ENCODE results near the gene DENND10.

The DENND10 gene

GRCh38 chr10:119138346-119139306 is 34.7 kb downstream of the DENND10 start:
- no peak overlapping the region for H3K9ac ChIP-seq
- TF ChIP-seq, protein P1, sequence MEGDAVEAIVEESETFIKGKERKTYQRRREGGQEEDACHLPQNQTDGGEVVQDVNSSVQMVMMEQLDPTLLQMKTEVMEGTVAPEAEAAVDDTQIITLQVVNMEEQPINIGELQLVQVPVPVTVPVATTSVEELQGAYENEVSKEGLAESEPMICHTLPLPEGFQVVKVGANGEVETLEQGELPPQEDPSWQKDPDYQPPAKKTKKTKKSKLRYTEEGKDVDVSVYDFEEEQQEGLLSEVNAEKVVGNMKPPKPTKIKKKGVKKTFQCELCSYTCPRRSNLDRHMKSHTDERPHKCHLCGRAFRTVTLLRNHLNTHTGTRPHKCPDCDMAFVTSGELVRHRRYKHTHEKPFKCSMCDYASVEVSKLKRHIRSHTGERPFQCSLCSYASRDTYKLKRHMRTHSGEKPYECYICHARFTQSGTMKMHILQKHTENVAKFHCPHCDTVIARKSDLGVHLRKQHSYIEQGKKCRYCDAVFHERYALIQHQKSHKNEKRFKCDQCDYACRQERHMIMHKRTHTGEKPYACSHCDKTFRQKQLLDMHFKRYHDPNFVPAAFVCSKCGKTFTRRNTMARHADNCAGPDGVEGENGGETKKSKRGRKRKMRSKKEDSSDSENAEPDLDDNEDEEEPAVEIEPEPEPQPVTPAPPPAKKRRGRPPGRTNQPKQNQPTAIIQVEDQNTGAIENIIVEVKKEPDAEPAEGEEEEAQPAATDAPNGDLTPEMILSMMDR (conservative IDR thresholded peaks at IDR 0.05; ENCODE audit: low read depth, low read length) = no peak

DNA sequence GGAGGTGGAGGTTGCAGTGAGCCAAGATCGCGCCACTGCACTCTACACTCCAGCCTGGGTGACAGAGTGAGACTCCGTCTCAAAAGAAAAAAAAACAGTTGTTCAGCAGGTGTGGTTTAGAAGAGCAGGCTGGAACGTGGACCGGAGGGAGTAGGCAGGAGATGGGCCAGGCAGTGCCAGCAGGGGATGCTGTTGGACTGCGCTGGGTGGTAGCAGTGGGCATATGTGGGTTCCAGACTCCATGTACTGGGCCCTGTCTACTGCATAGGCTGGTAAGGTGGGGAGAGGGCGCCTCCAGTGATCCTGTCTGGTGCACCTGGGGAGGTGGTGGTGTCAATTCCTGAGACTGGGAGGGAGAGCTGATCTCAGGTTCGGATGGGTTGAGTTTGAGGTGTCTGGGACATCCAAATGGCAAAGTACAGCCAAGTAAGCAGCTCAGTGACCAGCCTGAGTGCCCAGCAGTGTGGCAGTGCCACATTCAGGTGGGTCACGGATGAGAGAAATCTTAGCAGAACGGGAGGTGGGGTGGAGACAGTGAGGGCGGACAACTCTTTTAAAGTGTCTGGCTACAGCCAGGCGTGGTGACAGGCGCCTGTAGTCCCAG is 35.7 kb downstream of the DENND10 start:
- peak overlapping the region; percentile 39; the same call in 1 of the 2 replicates for H3K4me2 ChIP-seq
- H3K27me3 ChIP-seq (ENCODE audit: insufficient read depth, low read depth) = no peaks in the 10 kb centered on the region
- peak overlapping the region; percentile 29; the same call in 1 of the 2 replicates for H3K27ac ChIP-seq
- H3K4me1 ChIP-seq (ENCODE audit: low read depth, poor library complexity, severe bottlenecking) = peaks cover 24% of the 10 kb centered on the region
- TF ChIP-seq, protein P1 (conservative IDR thresholded peaks at IDR 0.05; ENCODE audit: low read depth, low read length) = peak; percentile 67
- H3K36me3 ChIP-seq (ENCODE audit: insufficient read depth) = no peaks in the 10 kb centered on the region
- no peaks in the 10 kb centered on the region for H4K20me1 ChIP-seq (ENCODE audit: insufficient read depth)
- H3K79me2 ChIP-seq (ENCODE audit: insufficient read depth, low read depth) = no peaks in the 10 kb centered on the region
- no peak overlapping the region for H2AFZ ChIP-seq (ENCODE audit: low read depth)
- no peak overlapping the region for H3K4me3 ChIP-seq (IDR thresholded peaks at IDR 0.05; ENCODE audit: insufficient read depth, low read depth, low read length)
- no peak overlapping the region for H3K9ac ChIP-seq

More at GRCh38 chr10:119138346-119139306, 34.7 kb downstream of the DENND10 start:
- Histone ChIP-seq H3K79me2 (ENCODE audit: insufficient read depth, low read depth) (no peaks in the 10 kb centered on the region), H3K27ac (peak overlapping the region; percentile 29; the same call in 1 of the 2 replicates), H3K36me3 (ENCODE audit: insufficient read depth) (0 out of 2 replicates have a peak, but pooled peaks cover 3% of the 10 kb centered on the region), H3K4me1 (ENCODE audit: low read depth, poor library complexity, severe bottlenecking) (peaks cover 30% of the 10 kb centered on the region), H2AFZ (ENCODE audit: low read depth) (no peak overlapping the region), H3K4me2 (peak overlapping the region; percentile 39; the same call in 1 of the 2 replicates), H3K4me3 (IDR thresholded peaks at IDR 0.05; ENCODE audit: insufficient read depth, low read depth, low read length) (no peak overlapping the region), H4K20me1 (ENCODE audit: insufficient read depth) (no peaks in the 10 kb centered on the region), H3K27me3 (ENCODE audit: insufficient read depth, low read depth) (no peaks in the 10 kb centered on the region)

DNA sequence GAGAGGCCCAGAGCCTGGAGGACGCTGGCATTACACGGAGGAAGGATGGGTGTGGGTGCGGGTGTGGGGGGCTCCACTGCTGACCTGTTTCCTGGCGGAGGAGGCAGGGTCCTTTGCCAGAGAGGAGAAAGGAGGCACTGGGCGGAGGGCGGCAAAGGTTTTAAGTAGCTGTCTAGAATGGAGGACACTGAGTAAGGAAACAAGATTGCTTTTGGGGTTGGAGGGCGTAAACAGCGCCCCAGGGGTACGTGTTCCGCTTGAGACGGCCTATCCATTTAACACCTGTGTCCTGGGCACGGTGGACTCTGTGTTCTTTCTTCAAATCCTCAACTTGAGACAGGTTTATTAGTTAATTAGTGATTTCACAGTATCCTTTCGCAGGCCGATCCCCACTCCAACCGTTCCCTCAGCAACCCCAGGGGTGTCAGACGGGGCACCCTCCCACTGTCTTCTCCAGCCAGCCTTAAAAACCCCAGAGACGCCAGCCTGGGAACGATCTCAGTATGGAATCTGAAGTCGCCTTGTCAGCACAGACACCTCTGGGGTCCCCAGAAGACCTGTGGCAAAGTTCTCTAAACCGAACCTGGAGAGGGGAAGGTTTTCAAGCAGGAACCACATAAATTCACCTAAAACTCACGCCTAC is 36.8 kb downstream of the DENND10 start:
- TF ChIP-seq, protein P1 (conservative IDR thresholded peaks at IDR 0.05; ENCODE audit: low read depth, low read length) = no peak
- H3K4me3 ChIP-seq (IDR thresholded peaks at IDR 0.05; ENCODE audit: insufficient read depth, low read depth, low read length) = no peak overlapping the region
- no peak overlapping the region for H3K27ac ChIP-seq
- no peaks in the 10 kb centered on the region for H3K79me2 ChIP-seq (ENCODE audit: insufficient read depth, low read depth)
- no peak overlapping the region for H2AFZ ChIP-seq (ENCODE audit: low read depth)
- H3K9ac ChIP-seq = no peak overlapping the region
- no peaks in the 10 kb centered on the region for H3K36me3 ChIP-seq (ENCODE audit: insufficient read depth)
- H3K4me2 ChIP-seq = no peak overlapping the region
- no peaks in the 10 kb centered on the region for H3K27me3 ChIP-seq (ENCODE audit: insufficient read depth, low read depth)
- peaks cover 24% of the 10 kb centered on the region for H3K4me1 ChIP-seq (ENCODE audit: low read depth, poor library complexity, severe bottlenecking)
- no peaks in the 10 kb centered on the region for H4K20me1 ChIP-seq (ENCODE audit: insufficient read depth)

- no peaks in the 10 kb centered on the region for H4K20me1 ChIP-seq (ENCODE audit: insufficient read depth)
- H3K79me2 ChIP-seq (ENCODE audit: insufficient read depth, low read depth) = no peaks in the 10 kb centered on the region
- H3K36me3 ChIP-seq (ENCODE audit: insufficient read depth) = no peaks in the 10 kb centered on the region
- H3K4me2 ChIP-seq = no peak overlapping the region
- no peak overlapping the region for H3K27ac ChIP-seq
- no peak overlapping the region for H3K4me3 ChIP-seq (IDR thresholded peaks at IDR 0.05; ENCODE audit: insufficient read depth, low read depth, low read length)
- TF ChIP-seq, protein P1 (conservative IDR thresholded peaks at IDR 0.05; ENCODE audit: low read depth, low read length) = no peak
- no peak overlapping the region for H2AFZ ChIP-seq (ENCODE audit: low read depth)
- H3K9ac ChIP-seq = no peak overlapping the region
- no peaks in the 10 kb centered on the region for H3K27me3 ChIP-seq (ENCODE audit: insufficient read depth, low read depth)
- peaks cover 13% of the 10 kb centered on the region for H3K4me1 ChIP-seq (ENCODE audit: low read depth, poor library complexity, severe bottlenecking)
Measured at GRCh38 chr10:119143657-119144056, 39.7 kb downstream of the DENND10 start.
